ENCODE measurements around the gene BAG3.

BAG3 gene

DNA sequence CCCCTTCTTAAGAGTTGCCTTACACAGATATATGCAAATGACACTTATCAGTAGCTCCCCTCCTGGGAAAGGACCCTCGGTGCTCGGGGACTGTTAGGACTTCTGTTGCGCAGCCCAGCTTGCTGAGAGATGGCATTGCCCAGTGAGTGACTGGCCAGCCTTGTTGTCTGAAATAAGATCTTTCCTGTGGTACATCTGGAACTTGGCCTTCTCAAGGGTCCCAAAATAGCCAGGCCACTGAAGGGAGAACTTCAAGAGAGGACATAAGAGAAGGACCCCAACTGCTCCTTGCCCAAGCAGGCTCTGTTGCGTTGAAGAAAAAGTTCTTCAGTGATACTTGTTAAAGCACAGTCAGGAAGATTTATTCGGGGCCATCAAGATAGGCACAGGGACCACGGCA lies 17.3 kb downstream of the BAG3 start:
- no peaks in the 10 kb centered on the region for H4K20me1 ChIP-seq (ENCODE audit: insufficient read depth)
- no peak overlapping the region for H2AFZ ChIP-seq (ENCODE audit: low read depth)
- H3K9ac ChIP-seq, result peak overlapping the region; percentile 37; the same call in 1 of the 2 replicates
- H3K36me3 ChIP-seq (ENCODE audit: insufficient read depth), result no peaks in the 10 kb centered on the region; the same call in 1 of the 2 replicates
- peaks cover 55% of the 10 kb centered on the region for H3K4me1 ChIP-seq (ENCODE audit: low read depth, poor library complexity, severe bottlenecking)
- H3K79me2 ChIP-seq (ENCODE audit: insufficient read depth, low read depth), result peaks cover 28% of the 10 kb centered on the region
- no peaks in the 10 kb centered on the region for H3K27me3 ChIP-seq (ENCODE audit: insufficient read depth, low read depth)
- no peak overlapping the region for H3K4me3 ChIP-seq (IDR thresholded peaks at IDR 0.05; ENCODE audit: insufficient read depth, low read depth, low read length)
- H3K4me2 ChIP-seq, result peak overlapping the region; percentile 22; the same call in 1 of the 2 replicates
- H3K27ac ChIP-seq, result peak overlapping the region; percentile 81
- TF ChIP-seq, protein P1, sequence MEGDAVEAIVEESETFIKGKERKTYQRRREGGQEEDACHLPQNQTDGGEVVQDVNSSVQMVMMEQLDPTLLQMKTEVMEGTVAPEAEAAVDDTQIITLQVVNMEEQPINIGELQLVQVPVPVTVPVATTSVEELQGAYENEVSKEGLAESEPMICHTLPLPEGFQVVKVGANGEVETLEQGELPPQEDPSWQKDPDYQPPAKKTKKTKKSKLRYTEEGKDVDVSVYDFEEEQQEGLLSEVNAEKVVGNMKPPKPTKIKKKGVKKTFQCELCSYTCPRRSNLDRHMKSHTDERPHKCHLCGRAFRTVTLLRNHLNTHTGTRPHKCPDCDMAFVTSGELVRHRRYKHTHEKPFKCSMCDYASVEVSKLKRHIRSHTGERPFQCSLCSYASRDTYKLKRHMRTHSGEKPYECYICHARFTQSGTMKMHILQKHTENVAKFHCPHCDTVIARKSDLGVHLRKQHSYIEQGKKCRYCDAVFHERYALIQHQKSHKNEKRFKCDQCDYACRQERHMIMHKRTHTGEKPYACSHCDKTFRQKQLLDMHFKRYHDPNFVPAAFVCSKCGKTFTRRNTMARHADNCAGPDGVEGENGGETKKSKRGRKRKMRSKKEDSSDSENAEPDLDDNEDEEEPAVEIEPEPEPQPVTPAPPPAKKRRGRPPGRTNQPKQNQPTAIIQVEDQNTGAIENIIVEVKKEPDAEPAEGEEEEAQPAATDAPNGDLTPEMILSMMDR (conservative IDR thresholded peaks at IDR 0.05; ENCODE audit: low read depth, low read length), result no peak

DNA sequence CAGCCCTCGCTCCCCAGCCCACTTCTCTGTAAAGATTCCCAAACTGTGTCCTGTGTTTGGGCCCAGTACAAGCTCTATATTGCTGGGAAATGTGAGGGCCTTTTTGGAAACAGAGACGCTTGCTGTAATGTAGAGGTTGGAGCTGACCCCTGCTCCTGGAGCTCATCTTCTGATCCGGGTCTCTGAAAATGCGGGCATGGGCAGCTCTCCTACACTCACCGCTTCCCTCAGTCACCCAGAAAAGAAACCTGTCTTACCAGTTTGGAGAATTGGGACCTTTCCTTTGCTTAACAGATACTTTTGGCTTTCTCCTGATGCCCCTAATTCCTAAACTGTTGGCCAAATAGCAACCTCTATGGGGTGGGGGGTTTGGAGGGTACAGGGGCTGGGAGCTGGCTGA lies 18.2 kb downstream of the BAG3 start:
- no peak overlapping the region for H3K4me3 ChIP-seq (IDR thresholded peaks at IDR 0.05; ENCODE audit: insufficient read depth, low read depth, low read length)
- H4K20me1 ChIP-seq (ENCODE audit: insufficient read depth), result no peaks in the 10 kb centered on the region
- TF ChIP-seq, protein P1 (conservative IDR thresholded peaks at IDR 0.05; ENCODE audit: low read depth, low read length), result no peak
- H3K27ac ChIP-seq, result no peak overlapping the region
- H3K9ac ChIP-seq, result no peak overlapping the region
- peaks cover 28% of the 10 kb centered on the region for H3K79me2 ChIP-seq (ENCODE audit: insufficient read depth, low read depth)
- no peak overlapping the region for H3K4me2 ChIP-seq
- H2AFZ ChIP-seq (ENCODE audit: low read depth), result no peak overlapping the region
- H3K4me1 ChIP-seq (ENCODE audit: low read depth, poor library complexity, severe bottlenecking), result peaks cover 47% of the 10 kb centered on the region
- no peaks in the 10 kb centered on the region; the same call in 1 of the 2 replicates for H3K36me3 ChIP-seq (ENCODE audit: insufficient read depth)
- no peaks in the 10 kb centered on the region for H3K27me3 ChIP-seq (ENCODE audit: insufficient read depth, low read depth)

DNA sequence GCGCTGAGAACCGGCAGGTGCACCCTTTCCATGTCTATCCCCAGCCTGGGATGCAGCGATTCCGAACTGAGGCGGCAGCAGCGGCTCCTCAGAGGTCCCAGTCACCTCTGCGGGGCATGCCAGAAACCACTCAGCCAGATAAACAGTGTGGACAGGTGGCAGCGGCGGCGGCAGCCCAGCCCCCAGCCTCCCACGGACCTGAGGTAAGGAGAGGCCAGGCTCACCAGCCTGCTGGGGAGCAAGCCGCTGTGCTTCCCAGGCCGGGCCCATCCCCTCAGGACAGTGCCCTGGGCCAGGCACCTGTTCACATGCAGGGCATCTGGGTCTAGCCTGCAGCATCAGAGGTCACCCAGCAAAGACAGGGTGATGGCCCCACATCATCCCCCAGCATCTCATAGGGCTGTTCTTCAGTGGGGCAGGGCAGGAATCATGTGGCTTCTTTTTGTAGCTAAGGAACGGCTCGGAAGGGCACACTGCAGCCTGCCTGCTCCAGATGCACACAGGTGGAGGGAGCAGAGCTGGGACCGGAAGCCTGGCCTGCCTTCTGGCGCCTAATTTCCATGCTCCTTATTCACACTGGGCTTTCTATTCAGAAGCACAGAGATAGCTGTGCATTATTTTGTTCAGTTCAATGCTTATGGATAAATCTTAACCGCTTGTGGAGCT lies 18.9 kb downstream of the BAG3 start:
- no peak overlapping the region for H3K4me2 ChIP-seq
- no peaks in the 10 kb centered on the region; the same call in 1 of the 2 replicates for H3K36me3 ChIP-seq (ENCODE audit: insufficient read depth)
- H3K4me3 ChIP-seq (IDR thresholded peaks at IDR 0.05; ENCODE audit: insufficient read depth, low read depth, low read length), result no peak overlapping the region
- no peak overlapping the region for H3K27ac ChIP-seq
- no peaks in the 10 kb centered on the region for H4K20me1 ChIP-seq (ENCODE audit: insufficient read depth)
- H3K27me3 ChIP-seq (ENCODE audit: insufficient read depth, low read depth), result no peaks in the 10 kb centered on the region
- H3K4me1 ChIP-seq (ENCODE audit: low read depth, poor library complexity, severe bottlenecking), result peaks cover 41% of the 10 kb centered on the region
- TF ChIP-seq, protein P1 (conservative IDR thresholded peaks at IDR 0.05; ENCODE audit: low read depth, low read length), result no peak
- H2AFZ ChIP-seq (ENCODE audit: low read depth), result no peak overlapping the region
- peaks cover 28% of the 10 kb centered on the region for H3K79me2 ChIP-seq (ENCODE audit: insufficient read depth, low read depth)
- H3K9ac ChIP-seq, result no peak overlapping the region

DNA sequence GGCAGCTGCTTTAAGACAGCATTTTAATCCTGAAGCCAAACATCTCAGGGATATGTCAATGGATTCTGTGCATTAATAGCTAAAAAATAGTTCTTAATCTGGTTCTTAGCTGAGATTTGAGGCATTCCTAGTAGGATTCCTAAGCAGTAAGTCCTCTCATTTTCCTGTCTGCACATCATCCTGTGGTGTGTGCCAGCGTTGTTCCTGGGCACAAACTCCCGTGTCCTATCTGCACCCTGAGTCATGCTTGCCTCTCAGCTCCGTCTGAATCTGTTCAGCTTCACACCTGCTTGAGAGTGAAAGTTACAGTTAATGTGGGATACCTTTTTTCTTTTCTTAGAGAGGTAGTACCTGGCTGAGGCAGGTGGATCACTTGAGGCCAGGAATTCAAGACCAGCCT lies 19.5 kb downstream of the BAG3 start:
- Histone ChIP-seq H3K4me2 (no peak overlapping the region), H4K20me1 (ENCODE audit: insufficient read depth) (no peaks in the 10 kb centered on the region), H3K27ac (no peak overlapping the region), H2AFZ (ENCODE audit: low read depth) (no peak overlapping the region), H3K36me3 (ENCODE audit: insufficient read depth) (no peaks in the 10 kb centered on the region; the same call in 1 of the 2 replicates), H3K9ac (no peak overlapping the region), H3K4me1 (ENCODE audit: low read depth, poor library complexity, severe bottlenecking) (peaks cover 35% of the 10 kb centered on the region), H3K27me3 (ENCODE audit: insufficient read depth, low read depth) (no peaks in the 10 kb centered on the region), H3K79me2 (ENCODE audit: insufficient read depth, low read depth) (peaks cover 23% of the 10 kb centered on the region), H3K4me3 (IDR thresholded peaks at IDR 0.05; ENCODE audit: insufficient read depth, low read depth, low read length) (no peak overlapping the region)
- TF ChIP-seq, protein P1 (conservative IDR thresholded peaks at IDR 0.05; ENCODE audit: low read depth, low read length), result no peak
